Fibroblast of pulmonary artery (primary cell): ENCODE results near the gene ARL2BP.
A peak's percentile ranks its signal among the peaks of the same experiment; 100 is the strongest.
"Not testable (repeated sequence)": the region's sequence is repeated elsewhere in the genome, so short reads cannot be mapped to it uniquely, and the experiment has no call there.

Experiments
- DNase-seq: peaks from one replicate; pipeline ENCODE4 v3.0.0-alpha.2; 2010; ENCODE audit warnings: low read depth
- H3K4me3 ChIP-seq: replicated peaks from 2 replicates; pipeline ENCODE4 v1.5.1; 2011; ENCODE audit warnings: low read depth, mild to moderate bottlenecking, control low read depth, low read length, moderate library complexity
- CTCF ChIP-seq: IDR thresholded peaks from 2 replicates; pipeline ENCODE4 v1.5.1; 2011; ENCODE audit warnings: mild to moderate bottlenecking, control low read depth, low read length, inconsistent platforms; ENCODE audit errors: missing control alignments

ARL2BP gene

GRCh38 chr16:57263541-57264351 lies 18.7 kb downstream of the ARL2BP start:
- no peak for TF ChIP-seq CTCF
- no peak for DNase-seq
- no peak overlapping the region for H3K4me3 ChIP-seq

GRCh38 chr16:57264381-57264780 lies 19.3 kb downstream of the ARL2BP start:
- no peak overlapping the region for H3K4me3 ChIP-seq
- TF ChIP-seq CTCF = no peak
- DNase-seq = no peak

GRCh38 chr16:57264950-57265371 lies 19.9 kb downstream of the ARL2BP start:
- DNase-seq = no peak
- TF ChIP-seq CTCF = no peak
- no peak overlapping the region for H3K4me3 ChIP-seq

- no peak overlapping the region for H3K4me3 ChIP-seq
- DNase-seq = peak; percentile 45
- no peak for TF ChIP-seq CTCF
Observed at GRCh38 chr16:57265850-57266530, 20.9 kb downstream of the ARL2BP start.

- H3K4me3 ChIP-seq = no peak overlapping the region
- DNase-seq = no peak
- TF ChIP-seq CTCF = no peak
Observed at GRCh38 chr16:57266531-57267260, 21.6 kb downstream of the ARL2BP start.

- not testable (repeated sequence) for DNase-seq
Observed at GRCh38 chr16:57267343-57267742, 22.3 kb downstream of the ARL2BP start.

More at GRCh38 chr16:57267343-57267742, 22.3 kb downstream of the ARL2BP start:
- not testable (repeated sequence) for H3K4me3 ChIP-seq
